ENCODE measurements around the gene VAV2. TPM values are rescaled to one million over a fixed set of nuclear protein-coding genes. Genes with fewer than 3 reads are reported as not detected.
A peak's percentile ranks its signal among the peaks of the same experiment; 100 is the strongest.

Gene VAV2
- polyA plus RNA-seq, 1 donor, result 17.3 TPM

DNA sequence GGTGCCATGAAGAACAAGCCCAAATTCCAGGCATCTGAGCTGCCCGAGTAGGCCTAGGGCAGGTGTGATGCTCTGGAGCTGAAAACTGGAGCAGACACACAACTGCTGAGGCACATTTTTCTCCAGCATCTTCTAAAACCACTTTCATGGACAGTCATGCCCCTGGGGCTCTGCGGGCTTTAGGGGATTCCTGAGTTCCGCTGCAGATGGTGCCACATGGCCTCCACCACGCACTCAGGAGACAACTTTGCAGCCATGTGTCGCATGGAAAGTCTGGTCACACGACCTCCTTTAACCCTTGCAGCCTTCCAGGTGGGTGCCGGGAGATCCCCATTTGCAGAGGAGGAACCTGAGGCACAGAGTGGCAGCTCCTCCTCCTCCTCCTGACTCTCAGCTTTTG, 141.2 kb downstream of the VAV2 start:
- no peak for DNase-seq

DNA sequence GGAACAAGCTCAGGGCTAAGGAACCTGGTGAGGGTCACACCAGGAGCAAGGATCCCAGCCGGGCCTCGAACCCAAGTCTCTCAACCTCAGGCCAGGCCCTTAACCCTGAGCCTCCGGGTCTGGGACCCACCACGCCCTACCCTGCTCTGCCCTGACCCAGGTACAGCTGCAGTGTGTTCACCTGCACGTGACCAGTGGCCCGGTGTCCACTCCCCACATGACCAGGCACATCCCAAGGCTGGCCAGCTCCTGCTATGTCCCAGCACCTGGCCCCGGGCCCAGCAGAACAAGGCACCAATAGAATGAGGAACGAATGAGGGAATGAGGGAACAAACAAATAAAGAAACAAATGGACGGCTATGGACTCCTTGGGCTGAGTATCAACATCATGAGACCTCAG, 142.0 kb downstream of the VAV2 start:
- no peak for DNase-seq

DNA sequence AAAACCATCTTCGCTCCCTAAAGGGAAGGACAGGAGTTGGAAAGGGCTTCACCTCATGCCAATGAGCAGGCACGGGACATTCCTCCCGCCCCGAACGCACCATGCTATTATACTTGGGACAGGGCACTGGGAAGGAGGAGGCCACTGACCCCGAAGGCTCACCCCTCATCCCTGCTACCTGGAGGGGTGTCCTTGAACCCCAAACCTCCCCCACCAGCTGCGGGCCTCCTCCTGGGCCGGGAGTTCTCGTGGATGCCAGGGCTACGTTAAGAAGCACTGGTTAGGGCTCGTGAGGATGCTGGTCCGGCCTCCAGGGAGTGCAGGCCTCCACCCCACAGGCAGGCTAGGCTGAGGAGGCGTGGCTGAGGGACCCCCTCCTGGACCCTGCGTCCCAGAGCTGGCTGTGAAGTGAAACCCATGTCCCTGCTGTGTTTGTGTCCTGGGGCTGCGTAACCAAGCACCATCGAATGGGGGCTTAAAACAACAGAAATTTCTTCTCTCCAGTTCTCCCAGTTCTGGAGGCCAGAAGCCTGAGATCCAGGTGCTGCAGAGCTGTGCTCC, 142.9 kb downstream of the VAV2 start:
- no peak for DNase-seq

DNA sequence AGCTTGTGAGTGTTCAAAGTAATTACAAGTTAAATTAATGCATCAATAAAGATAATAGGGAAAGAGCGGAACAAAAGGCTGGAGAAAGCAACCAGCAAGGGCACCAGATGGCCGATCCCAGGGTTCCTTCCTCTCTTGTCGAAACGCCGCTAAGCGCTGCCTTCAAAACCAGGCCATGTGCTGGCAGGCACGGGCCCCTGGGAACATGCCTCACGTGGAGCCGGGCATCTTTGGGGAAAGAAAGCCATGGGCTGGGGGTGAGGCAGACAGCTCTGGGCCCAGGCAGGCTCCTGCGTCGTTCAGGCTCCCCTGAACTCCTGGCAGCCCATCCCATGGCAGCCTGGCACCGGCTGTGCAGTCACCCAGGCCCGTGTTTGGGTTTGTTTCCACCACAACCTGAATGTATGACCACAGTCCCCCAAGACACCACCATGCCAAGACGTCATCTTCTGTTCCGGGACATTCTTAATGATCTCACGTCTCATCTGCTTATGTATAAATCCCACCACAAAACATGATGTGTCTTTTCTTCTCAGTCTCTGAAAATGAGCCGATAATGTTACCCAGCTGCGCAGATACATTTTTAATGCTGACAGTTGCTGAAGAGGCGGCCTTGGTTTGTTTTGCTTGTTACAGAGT, 143.5 kb downstream of the VAV2 start:
- no peak for DNase-seq

DNA sequence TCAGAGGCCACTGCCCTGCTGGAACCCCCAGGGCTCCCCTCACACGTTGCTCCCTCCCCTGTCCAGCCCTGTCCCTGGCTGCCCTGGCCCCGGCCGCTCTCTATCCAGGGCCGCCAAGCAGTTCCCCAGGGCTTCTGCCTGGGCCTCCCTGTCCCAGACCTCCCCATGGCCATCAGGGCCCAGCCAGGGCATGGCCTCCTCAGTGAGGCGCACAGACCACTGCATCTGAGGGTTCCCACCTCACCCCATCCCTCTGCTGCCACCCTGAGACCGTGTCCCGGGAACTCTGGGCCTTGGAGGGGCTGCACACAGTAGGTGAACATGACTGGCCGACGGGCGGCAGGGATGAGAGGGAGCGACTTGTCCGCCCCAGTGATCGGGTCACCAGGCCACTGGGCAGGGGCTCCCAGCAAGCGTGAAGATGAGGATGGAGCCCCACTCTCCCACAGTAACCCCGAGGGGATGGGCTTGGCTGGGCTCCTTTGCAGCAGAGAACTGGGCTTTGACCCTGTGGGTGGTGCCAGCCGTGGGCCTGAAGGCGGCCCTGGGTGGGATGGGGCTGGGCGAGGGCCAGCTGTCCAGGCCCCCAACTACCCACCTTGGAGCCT, 145.5 kb downstream of the VAV2 start:
- no peak for DNase-seq

DNA sequence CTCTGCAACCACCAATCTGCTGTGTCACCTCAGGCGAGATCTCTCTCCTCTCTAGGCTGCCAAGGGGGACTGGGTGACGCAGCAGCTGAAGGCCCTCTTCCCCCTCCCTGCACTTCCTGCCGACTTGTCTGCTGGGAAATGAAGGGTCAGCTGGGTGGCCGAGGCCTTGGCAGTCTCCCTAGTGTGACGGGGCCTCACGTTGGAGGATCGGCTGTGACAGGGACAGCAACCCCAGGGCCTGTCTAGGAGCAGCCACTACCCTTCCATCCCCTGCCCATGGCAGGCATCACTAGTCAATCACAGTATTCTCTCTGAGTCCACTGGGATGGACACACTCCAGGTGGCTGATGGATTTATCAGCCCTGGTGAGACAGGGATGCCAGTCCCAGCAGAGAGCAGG, 146.7 kb downstream of the VAV2 start:
- peak; percentile 58 for DNase-seq

DNA sequence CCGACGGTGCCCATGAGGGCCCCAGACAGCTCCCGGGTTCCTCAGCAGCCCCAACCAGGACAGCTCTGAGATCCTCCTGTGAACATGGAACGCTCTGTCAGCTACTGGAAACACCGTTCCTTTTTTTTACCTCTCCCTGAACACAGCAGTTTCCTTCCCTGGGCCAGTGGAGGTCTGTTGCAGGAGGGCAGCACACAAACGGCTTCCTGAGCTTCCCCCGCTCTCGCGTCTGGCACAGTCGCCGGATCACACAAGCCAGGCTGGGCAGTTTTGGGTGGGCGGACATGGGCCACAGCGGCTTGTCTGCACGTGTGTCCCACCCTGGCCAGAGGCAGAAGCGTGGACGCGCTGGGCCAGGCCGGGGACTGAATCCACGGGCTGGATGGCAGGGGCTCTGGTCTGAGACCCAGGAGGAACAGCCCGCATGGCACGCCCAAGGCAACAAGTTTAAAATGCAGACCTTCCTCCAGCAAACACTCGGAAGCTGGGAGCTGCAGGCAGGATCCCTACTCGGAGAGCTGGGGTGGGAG, 147.2 kb downstream of the VAV2 start:
- DNase-seq, result no peak

DNA sequence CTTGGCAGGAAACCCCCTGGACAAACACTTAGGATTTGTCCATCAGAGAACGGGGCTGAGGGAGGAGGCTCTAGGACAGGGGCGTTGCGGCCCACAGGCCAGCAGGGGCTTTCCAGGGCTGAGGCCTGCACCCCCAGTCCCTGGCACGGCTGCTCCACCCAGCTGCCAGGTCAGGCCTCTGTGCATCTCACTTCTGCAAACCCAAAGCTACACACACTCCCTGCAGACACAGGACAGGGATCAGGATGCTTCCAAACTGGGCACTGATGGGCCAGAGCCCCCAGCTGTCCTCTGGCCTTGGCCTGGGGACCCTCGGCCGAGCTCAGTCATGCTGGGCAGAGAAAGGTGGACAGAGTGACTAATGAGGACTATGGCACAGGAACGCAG, 147.7 kb downstream of the VAV2 start:
- no peak for DNase-seq

DNA sequence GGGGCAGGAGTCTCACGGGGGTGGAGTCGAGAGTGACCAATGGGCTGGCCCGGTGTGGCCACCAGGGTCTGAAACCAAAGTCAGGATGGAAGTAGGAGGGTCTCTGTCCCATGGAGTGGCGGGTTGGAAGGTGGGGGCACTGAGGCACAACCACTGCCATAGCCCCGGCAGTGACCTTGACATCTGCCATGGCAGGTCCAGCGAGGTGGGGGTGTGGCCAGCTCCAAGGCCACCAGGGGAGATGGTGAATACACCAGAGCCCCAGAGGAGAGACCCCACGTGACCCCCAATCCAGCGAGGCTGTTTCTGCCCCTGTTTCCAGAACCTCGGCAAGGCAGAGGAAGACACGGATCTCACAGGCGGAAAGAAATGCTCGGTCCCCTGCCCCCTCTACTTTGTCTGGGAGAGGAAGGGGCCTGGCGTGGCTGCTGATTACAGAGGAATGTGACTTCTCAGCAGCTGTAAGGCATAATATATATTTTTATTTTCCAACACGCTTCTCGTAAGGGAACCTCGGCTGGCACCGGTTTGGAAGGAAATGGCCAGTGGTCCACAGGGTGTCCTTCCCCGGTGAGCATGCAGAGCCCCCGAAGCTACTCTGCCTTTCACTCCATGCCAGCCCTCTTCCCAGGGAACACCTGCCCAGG, 148.2 kb downstream of the VAV2 start:
- no peak for DNase-seq

DNA sequence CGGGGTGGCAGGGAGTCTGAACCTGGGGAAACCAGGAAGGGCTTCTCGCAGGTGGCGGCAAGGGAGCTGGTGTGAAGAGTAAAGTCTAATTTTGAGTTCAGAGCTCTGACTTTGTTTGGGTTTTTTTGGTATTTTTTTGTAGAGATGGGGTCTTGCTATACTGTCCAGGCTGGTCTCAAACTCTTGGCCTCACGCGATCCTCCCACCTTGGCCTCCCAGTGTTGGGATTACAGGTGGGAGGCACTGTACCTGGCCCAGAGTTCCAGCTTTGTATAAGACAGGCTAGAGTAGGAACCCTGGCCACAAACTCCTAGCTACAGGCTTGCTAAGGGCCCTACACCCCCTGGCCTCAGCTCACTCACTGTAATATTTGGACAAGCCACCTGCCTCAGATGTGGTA, 148.9 kb downstream of the VAV2 start:
- no peak for DNase-seq

DNA sequence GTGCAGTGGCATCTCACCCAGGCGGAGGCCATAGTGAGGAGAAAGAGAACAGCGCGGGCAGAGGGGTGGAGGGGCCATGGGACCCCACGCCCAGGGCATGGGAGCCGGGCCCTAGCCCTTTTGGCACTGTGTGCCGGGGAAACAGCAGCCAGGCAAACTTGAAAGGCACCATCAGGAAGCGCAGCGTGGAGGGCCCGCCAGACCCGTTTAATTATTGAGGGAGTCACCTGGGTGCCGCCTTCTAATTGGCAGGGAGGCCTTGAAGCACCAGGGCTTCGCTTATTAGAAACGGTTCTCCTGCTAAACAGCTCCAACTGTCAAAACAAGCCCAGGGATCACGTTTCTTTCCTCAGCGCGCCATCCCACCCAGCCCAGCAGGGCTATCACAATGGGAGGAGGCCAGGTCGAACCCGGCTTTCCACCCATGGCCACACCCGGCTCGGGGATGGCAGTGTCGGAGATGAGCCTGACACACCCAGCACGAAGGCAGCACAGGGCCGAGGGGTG, 149.3 kb downstream of the VAV2 start:
- DNase-seq, result no peak

DNA sequence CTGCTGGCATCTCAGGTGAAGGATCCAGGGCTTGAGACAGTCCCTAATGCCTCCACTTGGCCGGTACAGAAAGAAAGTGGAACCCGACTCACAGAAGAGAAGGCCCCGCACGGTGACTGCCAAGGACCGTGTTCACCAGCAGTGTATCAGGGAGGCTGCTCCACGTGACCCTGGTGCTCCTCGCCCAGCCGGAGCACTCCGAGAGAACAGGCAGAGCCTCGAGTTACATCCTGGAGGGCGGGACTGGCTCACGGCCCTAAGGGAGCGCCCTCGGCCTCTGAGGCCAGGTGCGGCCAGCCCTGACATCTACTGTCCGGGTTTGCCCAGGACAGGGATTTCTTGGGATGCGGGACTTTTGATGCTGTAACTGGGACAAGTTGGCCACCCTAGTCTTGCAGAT, 149.9 kb downstream of the VAV2 start:
- no peak for DNase-seq

DNA sequence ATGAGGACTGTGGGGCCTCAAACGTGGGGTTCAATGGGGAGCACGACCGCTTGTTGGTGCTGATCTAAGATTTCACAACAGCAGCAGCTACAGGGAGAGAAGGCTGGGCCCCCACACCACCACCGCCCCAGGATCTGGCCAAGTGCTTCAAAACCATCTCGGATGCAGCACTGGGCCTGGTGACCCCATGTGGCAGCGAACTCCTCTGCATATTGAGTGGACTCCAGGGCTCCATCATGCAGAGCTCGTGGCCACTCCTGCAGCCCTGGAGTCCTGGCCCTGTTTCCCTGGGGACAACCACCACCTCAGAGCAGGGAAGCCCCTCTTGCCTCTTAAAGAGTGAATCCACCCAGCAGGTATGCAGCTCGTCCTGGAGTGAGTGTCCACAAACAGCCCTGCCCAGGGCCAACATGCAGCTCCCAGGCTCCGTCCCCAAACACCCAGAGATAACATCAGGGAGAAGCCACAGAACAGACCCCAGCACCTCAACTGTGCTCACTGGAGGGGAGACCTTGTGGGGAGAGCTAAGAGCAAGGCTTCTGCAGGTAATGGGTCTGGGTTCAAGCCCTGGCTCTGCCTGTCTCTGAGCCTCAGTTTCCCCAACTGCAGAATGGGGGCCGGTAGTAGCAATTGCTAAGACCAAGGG, 150.8 kb downstream of the VAV2 start:
- DNase-seq, result no peak

DNA sequence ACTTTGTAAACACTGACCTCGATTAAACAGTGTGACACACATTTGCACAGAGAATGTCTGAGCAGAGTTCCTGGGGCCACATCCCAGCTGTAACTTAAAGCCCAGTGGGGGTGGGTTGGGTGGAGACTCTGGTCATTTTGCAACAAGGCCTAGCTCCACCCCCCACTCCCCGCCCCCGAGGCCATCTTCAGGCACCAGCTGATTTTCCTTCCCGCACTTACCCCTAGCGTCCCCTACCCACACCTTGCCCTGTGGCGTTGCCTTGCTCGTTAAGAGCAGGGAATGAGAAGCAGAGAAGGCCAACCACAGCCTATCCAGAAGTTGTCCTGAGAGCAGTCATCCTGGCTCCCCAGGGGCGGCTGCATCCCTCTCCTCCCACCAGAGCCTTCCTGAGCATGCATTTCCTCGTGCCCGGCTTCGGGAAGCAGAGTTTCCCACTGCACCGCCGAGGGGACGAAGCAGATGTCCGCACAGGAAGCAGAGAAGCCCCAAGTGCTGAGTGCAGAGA, 152.2 kb downstream of the VAV2 start:
- DNase-seq, result no peak

DNA sequence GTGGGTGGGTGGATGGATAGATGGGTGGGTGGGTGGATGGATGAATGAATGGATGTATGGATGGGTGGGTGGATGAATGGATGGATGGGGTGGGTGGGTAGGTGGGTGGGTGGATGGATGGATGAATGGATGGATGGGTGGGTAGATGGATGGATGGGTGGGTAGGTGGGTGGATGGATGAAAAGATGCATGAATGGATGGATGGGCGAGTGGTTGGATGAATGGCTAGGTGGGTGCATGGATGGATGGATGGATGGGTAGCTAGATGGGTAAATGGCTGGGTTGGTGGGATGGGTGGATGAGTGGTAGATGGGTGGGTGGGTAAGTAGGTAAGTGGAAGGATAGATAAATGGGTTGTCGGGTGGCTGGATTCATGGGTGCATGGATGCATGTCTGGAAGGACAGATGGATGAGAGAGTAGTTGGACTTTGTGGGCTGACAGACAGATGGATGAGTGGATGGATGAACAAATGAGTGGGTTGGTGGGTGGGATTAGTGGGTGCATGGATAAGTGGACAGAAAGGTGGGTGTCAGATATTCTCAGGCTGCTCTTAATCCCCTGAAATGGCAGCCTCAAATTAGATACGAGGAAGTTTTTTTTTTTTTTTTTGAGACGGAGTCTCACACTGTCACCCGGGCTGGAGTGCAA, 153.1 kb downstream of the VAV2 start:
- no peak for DNase-seq

DNA sequence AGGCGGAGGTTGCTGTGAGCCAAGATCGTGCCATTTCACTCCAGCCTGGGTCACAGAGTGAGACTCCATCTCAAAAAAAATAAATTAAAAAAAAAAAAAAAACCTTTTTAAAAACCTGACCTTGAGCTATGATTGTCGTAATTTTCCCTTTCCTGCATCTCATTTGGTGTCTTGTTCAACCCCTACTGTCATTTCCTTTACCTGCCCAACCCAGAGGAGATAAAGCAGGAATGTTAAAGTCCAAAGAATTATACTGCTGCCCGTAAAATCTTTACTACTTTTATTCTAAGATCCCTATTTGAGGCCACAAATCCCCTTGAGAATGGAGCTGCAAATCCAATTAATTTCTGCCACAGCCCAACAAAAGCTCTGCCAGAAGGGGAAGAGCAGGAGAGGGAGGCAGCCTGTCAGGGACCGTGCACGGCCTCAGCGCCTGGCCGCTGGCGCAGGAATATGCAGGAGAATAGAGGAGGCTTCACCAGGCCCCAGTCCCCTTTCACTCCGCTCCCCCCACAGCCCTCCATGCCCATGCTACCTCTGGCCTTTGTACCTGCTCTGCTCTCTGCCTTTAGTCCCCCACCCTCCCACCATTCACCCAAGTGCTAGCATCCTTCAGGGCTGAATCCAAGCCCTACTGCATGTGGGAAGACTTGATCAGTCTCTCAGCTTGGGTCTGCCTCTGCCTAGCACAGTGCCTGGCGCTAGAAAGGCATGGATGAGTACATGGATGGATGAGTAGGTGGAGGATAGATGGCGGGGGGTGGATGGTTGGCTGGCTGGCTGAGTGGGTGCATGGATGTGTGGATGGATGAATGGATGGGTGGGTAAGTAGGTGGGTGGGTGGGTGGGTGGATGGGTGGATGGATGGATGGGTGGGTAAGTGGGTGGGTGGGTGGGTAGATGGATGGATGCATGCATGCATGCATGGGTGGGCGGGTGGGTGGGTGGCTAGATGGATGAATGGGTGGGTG, 154.2 kb downstream of the VAV2 start:
- DNase-seq, result no peak

DNA sequence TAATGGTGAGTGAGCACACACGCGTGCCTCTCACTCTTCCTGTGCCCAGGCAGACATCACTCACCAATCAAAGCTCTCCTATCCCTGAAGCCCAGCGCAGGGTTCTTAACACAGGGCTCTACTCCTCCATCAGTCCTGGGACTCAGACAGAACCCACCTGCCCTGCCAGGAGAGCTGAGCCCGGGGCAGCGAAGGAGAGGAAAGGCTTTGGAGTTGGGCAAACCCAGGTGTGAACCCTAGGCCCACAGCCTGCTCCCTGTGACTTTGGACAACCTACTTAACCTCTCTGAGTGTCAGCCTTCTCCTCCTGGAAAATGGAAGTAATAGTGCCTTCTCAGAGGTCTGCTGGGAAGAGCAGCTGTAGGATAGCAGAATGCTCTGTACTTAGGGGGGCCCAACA, 155.3 kb downstream of the VAV2 start:
- DNase-seq, result no peak

DNA sequence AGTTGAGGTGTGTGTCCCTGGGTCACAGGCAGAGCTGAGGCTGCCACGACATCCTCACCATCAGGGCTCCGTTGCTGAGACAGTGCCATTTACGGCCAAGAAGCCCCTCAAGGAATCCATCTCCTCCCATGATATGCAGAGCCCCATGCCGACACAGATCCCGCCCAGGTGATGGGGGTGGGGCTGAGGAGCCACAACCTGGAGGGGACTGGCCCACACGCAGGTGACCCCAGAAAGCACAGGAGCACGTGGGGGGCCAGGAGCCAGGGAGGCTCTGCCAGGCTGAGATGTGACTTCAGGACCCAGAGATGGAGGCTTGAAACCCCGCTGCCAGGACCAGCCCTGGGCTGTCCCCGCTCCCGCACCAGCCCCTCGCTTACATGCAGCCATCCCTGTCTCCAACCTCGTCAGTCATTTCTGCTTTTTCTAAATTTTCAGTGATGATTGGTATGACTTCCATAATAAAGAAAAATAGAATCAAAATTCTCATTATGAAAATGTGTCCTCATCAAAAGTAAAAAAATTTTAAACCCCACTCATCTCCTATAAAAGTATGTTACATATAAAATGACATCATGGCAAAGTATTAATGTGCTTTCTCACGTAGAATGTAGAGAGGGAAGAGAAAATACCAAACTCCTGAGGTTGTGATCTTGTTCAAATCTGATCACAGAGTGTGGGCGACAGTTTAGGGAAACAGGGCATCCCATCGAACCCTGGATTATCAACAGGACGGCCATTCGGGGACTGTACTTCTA, 155.9 kb downstream of the VAV2 start:
- no peak for DNase-seq

DNA sequence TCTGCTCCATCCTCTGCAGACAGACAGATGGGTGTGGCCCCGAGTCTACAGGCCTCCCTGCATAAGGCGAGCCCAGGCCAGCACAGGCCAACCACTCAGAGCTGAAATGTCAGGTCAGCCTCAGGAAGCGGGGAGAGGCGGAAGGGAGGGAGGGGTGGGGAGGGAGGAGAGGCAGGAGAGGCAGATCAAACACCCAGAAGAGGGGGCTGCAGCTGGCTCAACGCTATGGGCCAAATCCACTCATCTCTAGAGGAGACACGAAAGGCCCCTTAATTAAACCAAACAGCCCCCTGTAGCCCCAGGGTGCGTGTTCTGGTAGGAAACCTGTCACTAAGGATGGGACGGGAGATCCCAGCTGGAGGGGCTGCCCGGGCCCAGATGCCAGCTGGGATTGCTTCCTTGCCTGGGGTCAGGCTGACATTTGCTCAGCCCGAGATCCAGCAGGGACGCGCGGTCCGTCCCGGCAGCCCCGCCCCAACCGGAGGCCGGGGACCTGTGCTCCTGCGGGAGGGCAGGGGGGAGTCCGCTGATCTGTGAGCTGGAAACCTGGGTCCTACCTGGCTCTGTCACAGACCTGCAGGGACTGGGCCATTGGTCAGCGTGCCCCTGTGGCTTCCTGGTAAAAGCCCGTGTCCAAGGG, 156.7 kb downstream of the VAV2 start:
- DNase-seq, result no peak

Measured in hindlimb muscle (tissue), 1 donor.